ENCODE measurements around the gene NELL1. TPM values are rescaled to one million over a fixed set of nuclear protein-coding genes. Genes with fewer than 3 reads are reported as not detected.

Gene NELL1
- total and polyA plus RNA-seq, 10 donors, result 0.20 TPM; not detected in 9

- DNase-seq, result no peak
These were observed 37.2 kb upstream of the NELL1 start for GRCh38 chr11:20632169-20632532.

DNA sequence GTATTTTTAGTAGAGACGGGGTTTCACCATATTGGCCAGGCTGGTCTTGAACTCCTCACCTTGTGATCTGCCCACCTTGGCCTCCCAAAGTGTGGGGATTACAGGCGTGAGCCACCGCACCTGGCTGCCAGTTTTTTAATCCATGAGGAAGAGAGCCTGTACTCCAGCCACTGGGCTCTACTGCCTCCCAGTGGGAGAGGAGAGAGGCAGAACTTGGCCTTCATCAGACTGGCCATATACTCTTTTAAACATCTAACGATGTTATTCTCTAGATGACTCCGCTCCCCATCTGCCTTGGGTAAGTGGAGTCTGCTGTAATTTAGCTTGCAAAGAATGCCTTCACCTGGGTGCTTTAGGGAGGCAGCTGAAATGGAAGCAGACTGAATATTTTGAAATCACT is 35.3 kb upstream of the NELL1 start:
- WGBS, 5 donors, result 81 to 93% (median 91%) methylated on average over 5 of the region's 5 CpGs
- no peaks in the 10 kb centered on the region for H3K36me3 ChIP-seq
- H3K4me1 ChIP-seq, result no peaks in the 10 kb centered on the region
- TF ChIP-seq, protein P1, sequence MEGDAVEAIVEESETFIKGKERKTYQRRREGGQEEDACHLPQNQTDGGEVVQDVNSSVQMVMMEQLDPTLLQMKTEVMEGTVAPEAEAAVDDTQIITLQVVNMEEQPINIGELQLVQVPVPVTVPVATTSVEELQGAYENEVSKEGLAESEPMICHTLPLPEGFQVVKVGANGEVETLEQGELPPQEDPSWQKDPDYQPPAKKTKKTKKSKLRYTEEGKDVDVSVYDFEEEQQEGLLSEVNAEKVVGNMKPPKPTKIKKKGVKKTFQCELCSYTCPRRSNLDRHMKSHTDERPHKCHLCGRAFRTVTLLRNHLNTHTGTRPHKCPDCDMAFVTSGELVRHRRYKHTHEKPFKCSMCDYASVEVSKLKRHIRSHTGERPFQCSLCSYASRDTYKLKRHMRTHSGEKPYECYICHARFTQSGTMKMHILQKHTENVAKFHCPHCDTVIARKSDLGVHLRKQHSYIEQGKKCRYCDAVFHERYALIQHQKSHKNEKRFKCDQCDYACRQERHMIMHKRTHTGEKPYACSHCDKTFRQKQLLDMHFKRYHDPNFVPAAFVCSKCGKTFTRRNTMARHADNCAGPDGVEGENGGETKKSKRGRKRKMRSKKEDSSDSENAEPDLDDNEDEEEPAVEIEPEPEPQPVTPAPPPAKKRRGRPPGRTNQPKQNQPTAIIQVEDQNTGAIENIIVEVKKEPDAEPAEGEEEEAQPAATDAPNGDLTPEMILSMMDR (IDR thresholded peaks at IDR 0.05 in 8 of 11, conservative IDR thresholded peaks at IDR 0.05 in 3 of 11), result no peak
- TF ChIP-seq POLR2AphosphoS5 (IDR thresholded peaks at IDR 0.05) (no peak), POLR2A (IDR thresholded peaks at IDR 0.05) (no peak)
- H3K27ac ChIP-seq, result no peak overlapping the region
- intact Hi-C loops (cut with DNase I; ENCODE audit: low total_unique reads), result no loop called here
- no peak overlapping the region for H3K4me3 ChIP-seq
- H3K27me3 ChIP-seq (replicated peaks in 1 of 7), result peaks cover 0 to 6% (median 0%) of the 10 kb centered on the region in 7 donors
- DNase-seq, result no peak
- H3K9me3 ChIP-seq, result peaks cover 0 to 9% (median 0%) of the 10 kb centered on the region in 8 donors

More at GRCh38 chr11:20632169-20632532, 37.2 kb upstream of the NELL1 start:
- Histone ChIP-seq H3K4me1 (no peaks in the 10 kb centered on the region), H3K9me3 (peaks cover 0 to 9% (median 0%) of the 10 kb centered on the region in 8 donors), H3K27ac (no peak overlapping the region), H3K4me3 (no peak overlapping the region), H3K36me3 (no peaks in the 10 kb centered on the region), H3K27me3 (replicated peaks in 1 of 7) (peaks cover 0 to 6% (median 0%) of the 10 kb centered on the region in 7 donors)
- intact Hi-C loops (cut with DNase I; ENCODE audit: low total_unique reads), result no loop called here
- 23 to 52% (median 47%) methylated on average over 1 of the region's 1 CpG for WGBS, 5 donors
- TF ChIP-seq, protein P1 (IDR thresholded peaks at IDR 0.05 in 8 of 11, conservative IDR thresholded peaks at IDR 0.05 in 3 of 11), result no peak
- TF ChIP-seq POLR2AphosphoS5 (IDR thresholded peaks at IDR 0.05), result no peak
- TF ChIP-seq POLR2A (IDR thresholded peaks at IDR 0.05), result no peak

DNA sequence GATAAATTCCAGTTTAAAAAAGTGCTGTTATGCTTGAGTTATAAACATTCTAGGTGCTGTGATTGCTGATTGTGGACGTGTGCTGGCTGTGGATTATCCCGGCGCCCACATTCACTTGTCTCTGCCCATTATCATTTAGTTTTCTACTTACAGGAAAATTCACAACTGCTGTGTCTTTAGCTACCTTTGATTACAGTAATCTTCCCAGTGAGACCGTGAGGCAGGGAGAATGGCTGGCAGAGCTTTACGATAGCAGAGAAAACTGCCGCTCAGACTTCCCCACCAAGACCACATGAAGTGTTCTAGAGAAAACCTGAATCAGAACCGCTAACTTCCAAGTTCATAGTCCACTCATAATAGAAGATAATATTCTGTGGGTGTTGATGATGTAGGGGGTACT is 34.6 kb upstream of the NELL1 start:
- Histone ChIP-seq H3K36me3 (no peaks in the 10 kb centered on the region), H3K4me1 (no peaks in the 10 kb centered on the region), H3K27me3 (replicated peaks in 1 of 7) (peaks cover 0 to 6% (median 0%) of the 10 kb centered on the region in 7 donors), H3K4me3 (no peak overlapping the region), H3K27ac (no peak overlapping the region), H3K9me3 (peaks cover 0 to 8% (median 0%) of the 10 kb centered on the region in 8 donors)
- no peak for DNase-seq
- 79 to 84% (median 82%) methylated on average over 7 of the region's 7 CpGs for WGBS, 5 donors
- intact Hi-C loops (cut with DNase I; ENCODE audit: low total_unique reads), result no loop called here
- TF ChIP-seq POLR2A (IDR thresholded peaks at IDR 0.05), result no peak
- no peak for TF ChIP-seq POLR2AphosphoS5 (IDR thresholded peaks at IDR 0.05)
- TF ChIP-seq, protein P1 (IDR thresholded peaks at IDR 0.05 in 8 of 11, conservative IDR thresholded peaks at IDR 0.05 in 3 of 11), result no peak

- Histone ChIP-seq H3K36me3 (no peaks in the 10 kb centered on the region), H3K4me3 (no peak overlapping the region), H3K27ac (no peak overlapping the region), H3K27me3 (replicated peaks in 1 of 7) (peaks cover 0 to 6% (median 0%) of the 10 kb centered on the region in 7 donors), H3K9me3 (no peaks in the 10 kb centered on the region), H3K4me1 (no peaks in the 10 kb centered on the region)
- intact Hi-C loops (cut with DNase I; ENCODE audit: low total_unique reads), result no loop called here
- DNase-seq, result no peak
- no peak for TF ChIP-seq POLR2A (IDR thresholded peaks at IDR 0.05)
- no peak for TF ChIP-seq POLR2AphosphoS5 (IDR thresholded peaks at IDR 0.05)
- TF ChIP-seq, protein P1 (IDR thresholded peaks at IDR 0.05 in 8 of 11, conservative IDR thresholded peaks at IDR 0.05 in 3 of 11), result no peak
- 66 to 76% (median 69%) methylated on average over 7 of the region's 7 CpGs for WGBS, 5 donors
These were observed 31.3 kb upstream of the NELL1 start for GRCh38 chr11:20638074-20638473.

All from spleen (tissue), 11 donors.